A549 (cell line): ENCODE measurements around the gene KCNA5. TPM values are rescaled to one million over a fixed set of nuclear protein-coding genes. Genes with fewer than 3 reads are reported as not detected.

Source experiments
- ATAC-seq, 2 experiments: fragments of 200-7000 bp in 1 of 2; fragments of >200 bp in 1 of 2; cut with Nextera tagmentation in 1 of 2; cut with Tn5 transposase in 1 of 2; 3 replicates each; pipeline versions ENCODE4 v1.8.0 to v1.9.1; 2018 to 2020; ENCODE audit warnings: mild to moderate bottlenecking in 1 of 2, moderate library complexity in 1 of 2
- CTCF ChIA-PET: fragments of 300-600 bp; sonication (Branson Sonifier 250); formaldehyde crosslinking; extraction: SDS; loops from one replicate; lab custom pipeline; 2021; ENCODE audit warnings: antibody characterized with exemption, inconsistent platforms; lab: Yijun Ruan, JAX
- POLR2A ChIA-PET: fragments of 350-600 bp; formaldehyde crosslinking; extraction: SDS; loops from one replicate; lab custom pipeline; 2021; ENCODE audit warnings: antibody characterized with exemption, inconsistent platforms; lab: Yijun Ruan, JAX
- DNase-seq, 2 experiments: peaks; one replicate each; pipeline versions ENCODE4 v3.0.0 to v3.0.0-alpha.2; 2011 to 2016; ENCODE audit warnings: low read depth in 1 of 2, low spot score in 1 of 2
- FAIRE-seq: peaks from 2 replicates; lab custom pipeline; 2011; peaks lifted over from hg19 to GRCh38; lab: Jason Lieb, UNC
- H3K27ac ChIP-seq, 2 experiments: fragments of >200 bp; sonication (Bioruptor Twin); formaldehyde crosslinking; 3 replicates each; pipeline ENCODE4 v1.5.1; 2016 to 2017
- H3K4me1 ChIP-seq: fragments of >200 bp; sonication (Bioruptor Twin); formaldehyde crosslinking; 3 replicates; pipeline ENCODE4 v1.6.1; 2016
- H3K4me2 ChIP-seq: fragments of >200 bp; sonication (Bioruptor Twin); formaldehyde crosslinking; 3 replicates; pipeline ENCODE4 v1.6.1; 2016
- H3K4me3 ChIP-seq: fragments of >200 bp; sonication (Bioruptor Twin); formaldehyde crosslinking; 3 replicates; pipeline ENCODE4 v1.5.1; 2016
- H3K9me3 ChIP-seq: fragments of >200 bp; sonication (Bioruptor Twin); formaldehyde crosslinking; 3 replicates; pipeline ENCODE4 v1.6.1; 2016
- CBX2 ChIP-seq: fragments of 200-600 bp; sonication (generic); IDR thresholded peaks from 2 replicates; pipeline ENCODE4 v1.6.1; 2016; ENCODE audit warnings: low read depth, mild to moderate bottlenecking, borderline replicate concordance
- ELK1 ChIP-seq: fragments of 150-350 bp; IDR thresholded peaks from 2 replicates; pipeline ENCODE4 v1.6.1; 2014; ENCODE audit warnings: low read depth, mild to moderate bottlenecking, low read length
- EP300 ChIP-seq, 2 experiments: fragments of >200 bp; sonication (Bioruptor Twin); formaldehyde crosslinking; IDR thresholded peaks; 2 replicates in 1 of 2; 3 replicates in 1 of 2; pipeline ENCODE4 v1.6.1; 2016 to 2017
- FOSB ChIP-seq: fragments of 250-450 bp; sonication (Bioruptor Pico); IDR thresholded peaks from 2 replicates; pipeline ENCODE4 v1.5.0; 2020; ENCODE audit warnings: mild to moderate bottlenecking, moderate library complexity
- FOXS1 ChIP-seq: fragments of 250-450 bp; sonication (Bioruptor Pico); IDR thresholded peaks from 2 replicates; pipeline ENCODE4 v1.5.0; 2020; ENCODE audit warnings: mild to moderate bottlenecking, moderate library complexity
- HDAC2 ChIP-seq: fragments of 200-600 bp; sonication (generic); IDR thresholded peaks from 2 replicates; pipeline ENCODE4 v1.6.1; 2016
- HES2 ChIP-seq: fragments of >200 bp; sonication (Bioruptor Twin); formaldehyde crosslinking; IDR thresholded peaks from 2 replicates; pipeline ENCODE4 v1.6.1; 2016
- HOXB13 ChIP-seq: fragments of 250-450 bp; sonication (Bioruptor Pico); IDR thresholded peaks from 2 replicates; pipeline ENCODE4 v1.5.0; 2020; ENCODE audit warnings: low read depth, mild to moderate bottlenecking, moderate library complexity
- KDM5A ChIP-seq: fragments of 200-600 bp; sonication (generic); IDR thresholded peaks from 2 replicates; pipeline ENCODE4 v1.6.1; 2016; ENCODE audit warnings: antibody characterized with exemption, mild to moderate bottlenecking
- MAFK ChIP-seq: fragments of 450-650 bp; IDR thresholded peaks from 2 replicates; pipeline ENCODE4 v1.6.1; 2014; ENCODE audit not compliant: partially characterized antibody
- NR3C1 ChIP-seq: fragments of >200 bp; sonication (Bioruptor Twin); formaldehyde crosslinking; IDR thresholded peaks from 3 replicates; pipeline ENCODE4 v1.6.1; 2017
- RAD21 ChIP-seq, 2 experiments: fragments of >200 bp in 1 of 2; sonication (Bioruptor Twin) in 1 of 2; formaldehyde crosslinking in 1 of 2; IDR thresholded peaks in 1 of 2; conservative IDR thresholded peaks in 1 of 2; 2 replicates in 1 of 2; 3 replicates in 1 of 2; pipeline ENCODE4 v1.6.1; 2012 to 2018; ENCODE audit warnings: inconsistent platforms in 1 of 2
- REST ChIP-seq: fragments of 200-600 bp; sonication (generic); IDR thresholded peaks from 2 replicates; pipeline ENCODE4 v1.6.1; 2016; ENCODE audit warnings: antibody characterized with exemption, mild to moderate bottlenecking, moderate library complexity
- RFX5 ChIP-seq: fragments of 450-650 bp; IDR thresholded peaks from 2 replicates; pipeline ENCODE4 v1.7.1; 2014; ENCODE audit warnings: antibody characterized with exemption, mild to moderate bottlenecking, moderate library complexity
- RNF2 ChIP-seq: fragments of 200-600 bp; sonication (generic); IDR thresholded peaks from 2 replicates; pipeline ENCODE4 v1.6.1; 2016; ENCODE audit warnings: low read depth, mild to moderate bottlenecking, antibody characterized with exemption, moderate library complexity, borderline replicate concordance
- TFCP2L1 ChIP-seq: fragments of 250-450 bp; sonication (Bioruptor Pico); IDR thresholded peaks from 2 replicates; pipeline ENCODE4 v1.5.0; 2021; ENCODE audit warnings: mild to moderate bottlenecking
- USF2 ChIP-seq: fragments of 450-650 bp; IDR thresholded peaks from 2 replicates; pipeline ENCODE4 v1.6.1; 2014; ENCODE audit warnings: antibody characterized with exemption
- ZC3H11A ChIP-seq: fragments of 450-650 bp; IDR thresholded peaks from 2 replicates; pipeline ENCODE4 v1.6.1; 2014; ENCODE audit warnings: antibody characterized with exemption, mild to moderate bottlenecking
- ZFP36 ChIP-seq: fragments of 450-650 bp; IDR thresholded peaks from 2 replicates; pipeline ENCODE4 v1.6.1; 2014; ENCODE audit warnings: borderline replicate concordance; ENCODE audit not compliant: partially characterized antibody
- ZNF302 ChIP-seq: fragments of 250-450 bp; sonication (Bioruptor Pico); IDR thresholded peaks from 2 replicates; pipeline ENCODE4 v1.9.0; 2021; ENCODE audit warnings: inconsistent platforms, mild to moderate bottlenecking, moderate library complexity
- ZSCAN20 ChIP-seq: fragments of 250-450 bp; sonication (Bioruptor Pico); IDR thresholded peaks from 2 replicates; pipeline ENCODE4 v1.8.0; 2022; ENCODE audit warnings: mild to moderate bottlenecking, moderate library complexity
- WGBS: methylation state at CpG from one replicate; pipeline ENCODE4 v1.1.6; 2017; ENCODE audit errors: missing lambda C conversion rate; 5-methylcytosine and 5-hydroxymethylcytosine counted together
- polyA plus RNA-seq, 4 experiments: library from polyadenylated mRNA; depleted of rRNA in 3 of 4; stranded (reverse); fragments of >200 nt; fragmentation: RNase III in 1 of 4; extraction: RNeasy Plus Mini Kit Qiagen cat#74134 plus additional on column Dnase treatment in 1 of 4; gene quantifications; 2 replicates in 3 of 4; 3 replicates in 1 of 4; pipeline ENCODE4 v1.2.3, GENCODE V29; 2011 to 2017

Gene KCNA5
- polyA plus RNA-seq, 2 of the 4 experiments (the other 2 are of a cell fraction), result not detected

GRCh38 chr12:5073853-5074252, 30.2 kb downstream of the KCNA5 start:
- TF ChIP-seq RFX5 (no peak), RAD21 (conservative IDR thresholded peaks at IDR 0.05 in 1 of 2, IDR thresholded peaks at IDR 0.05 in 1 of 2) (peak in 1 of 2 experiments; percentile 23; a peak in 1 of 5 replicates)
- TF ChIP-seq, all 56 proteins: peak for 1
- ChIA-PET POLR2A (no interaction called here), CTCF (interaction anchor here (2.1 to 7.1 kb wide), 2 partner anchors 11 to 52 kb away, joined by 7 to 57 read pairs; no protein-coding TSS in a partner anchor)
- Histone ChIP-seq H3K4me3 (no peak overlapping the region), H3K4me2 (no peak overlapping the region), H3K27ac (no peak overlapping the region), H3K9me3 (no peaks in the 10 kb centered on the region), H3K4me1 (no peaks in the 10 kb centered on the region)
- FAIRE-seq, result no peak
- 0% methylated on average over 1 of the region's 1 CpG for WGBS
- ATAC-seq, result no peak
- no peak for DNase-seq

GRCh38 chr12:5076761-5077160, 33.1 kb downstream of the KCNA5 start:
- POLR2A ChIA-PET, result no interaction called here
- 27% methylated on average over 4 of the region's 4 CpGs for WGBS
- H3K4me2 ChIP-seq, result no peak overlapping the region
- H3K9me3 ChIP-seq, result no peaks in the 10 kb centered on the region
- DNase-seq (no peak), ATAC-seq (no peak), FAIRE-seq (no peak)
- H3K4me1 ChIP-seq, result no peaks in the 10 kb centered on the region
- H3K27ac ChIP-seq, result no peak overlapping the region
- no peak overlapping the region for H3K4me3 ChIP-seq
- TF ChIP-seq CBX2, result no peak
- TF ChIP-seq HDAC2, result no peak
- TF ChIP-seq REST, result no peak
- TF ChIP-seq USF2, result no peak
- TF ChIP-seq TFCP2L1 (CRISPR knock-in tag), result no peak
- TF ChIP-seq FOXS1, result no peak
- no peak for TF ChIP-seq EP300 (IDR thresholded peaks at IDR 0.05)
- no peak for TF ChIP-seq KDM5A
- TF ChIP-seq ZC3H11A, result no peak
- no peak for TF ChIP-seq MAFK
- no peak for TF ChIP-seq HOXB13
- no peak for TF ChIP-seq HES2
- TF ChIP-seq RNF2, result no peak
- TF ChIP-seq ZFP36, result no peak
- TF ChIP-seq FOSB (CRISPR knock-in tag), result no peak
- TF ChIP-seq ZNF302 (CRISPR knock-in tag), result no peak
- TF ChIP-seq ZSCAN20 (CRISPR knock-in tag), result no peak
- no peak for TF ChIP-seq NR3C1
- no peak for TF ChIP-seq ELK1
- CTCF ChIA-PET, result interaction anchor here (1.0 to 7.1 kb wide), 3 partner anchors 8 to 53 kb away, joined by 4 to 57 read pairs (median 4); no protein-coding TSS in a partner anchor
